ENCODE measurements around the gene ELFN2. TPM values are rescaled to one million over a fixed set of nuclear protein-coding genes. Genes with fewer than 3 reads are reported as not detected.

The ELFN2 gene
- total RNA-seq, 1 donor from 2014 or later, result 4.2 TPM

GRCh38 chr22:37433786-37434185 lies 6.5 kb upstream of the ELFN2 start:
- Mint-ChIP-seq H3K4me1 (peaks cover 18% of the 10 kb centered on the region), H3K27ac (no peak overlapping the region), H3K4me3 (no peak overlapping the region), H3K27me3 (ENCODE audit: low read depth) (peaks cover 23% of the 10 kb centered on the region), H3K36me3 (no peaks in the 10 kb centered on the region), H3K9me3 (peaks cover 4% of the 10 kb centered on the region)
- no peak for TF ChIP-seq CTCF (IDR thresholded peaks at IDR 0.05; ENCODE audit: unreplicated experiment)
- DNase-seq (ENCODE audit: low spot score in 2 of 2, unreplicated experiment in 2 of 2), result no peak

- Mint-ChIP-seq H3K4me1 (peaks cover 18% of the 10 kb centered on the region), H3K36me3 (no peaks in the 10 kb centered on the region), H3K27ac (peak overlapping the region; percentile 88), H3K9me3 (peaks cover 4% of the 10 kb centered on the region), H3K4me3 (no peak overlapping the region), H3K27me3 (ENCODE audit: low read depth) (peaks cover 34% of the 10 kb centered on the region)
- DNase-seq (ENCODE audit: low spot score in 2 of 2, unreplicated experiment in 2 of 2), result no peak
- no peak for TF ChIP-seq CTCF (IDR thresholded peaks at IDR 0.05; ENCODE audit: unreplicated experiment)
Observed at GRCh38 chr22:37432708-37433054, 5.4 kb upstream of the ELFN2 start.

GRCh38 chr22:37431801-37432707 lies 4.8 kb upstream of the ELFN2 start:
- no peak for TF ChIP-seq CTCF (IDR thresholded peaks at IDR 0.05; ENCODE audit: unreplicated experiment)
- H3K27ac Mint-ChIP-seq, result peak overlapping the region; percentile 88
- H3K4me1 Mint-ChIP-seq, result peaks cover 18% of the 10 kb centered on the region
- no peaks in the 10 kb centered on the region for H3K36me3 Mint-ChIP-seq
- no peak for DNase-seq (ENCODE audit: low spot score in 2 of 2, unreplicated experiment in 2 of 2)
- H3K4me3 Mint-ChIP-seq, result no peak overlapping the region
- peaks cover 4% of the 10 kb centered on the region for H3K9me3 Mint-ChIP-seq
- H3K27me3 Mint-ChIP-seq (ENCODE audit: low read depth), result peaks cover 37% of the 10 kb centered on the region

- TF ChIP-seq CTCF (IDR thresholded peaks at IDR 0.05; ENCODE audit: unreplicated experiment), result no peak
- Mint-ChIP-seq H3K27me3 (ENCODE audit: low read depth) (peaks cover 43% of the 10 kb centered on the region), H3K4me3 (no peak overlapping the region), H3K36me3 (no peaks in the 10 kb centered on the region), H3K4me1 (peaks cover 20% of the 10 kb centered on the region), H3K9me3 (peaks cover 4% of the 10 kb centered on the region), H3K27ac (peak overlapping the region; percentile 88)
- DNase-seq (ENCODE audit: low spot score in 2 of 2, unreplicated experiment in 2 of 2), result no peak
Observed at GRCh38 chr22:37431366-37431765, 4.1 kb upstream of the ELFN2 start.

GRCh38 chr22:37430941-37431340 lies 3.7 kb upstream of the ELFN2 start:
- DNase-seq (ENCODE audit: low spot score in 2 of 2, unreplicated experiment in 2 of 2), result no peak
- Mint-ChIP-seq H3K27ac (no peak overlapping the region), H3K27me3 (ENCODE audit: low read depth) (peaks cover 48% of the 10 kb centered on the region), H3K4me3 (no peak overlapping the region), H3K9me3 (peaks cover 4% of the 10 kb centered on the region), H3K36me3 (no peaks in the 10 kb centered on the region), H3K4me1 (peaks cover 25% of the 10 kb centered on the region)
- no peak for TF ChIP-seq CTCF (IDR thresholded peaks at IDR 0.05; ENCODE audit: unreplicated experiment)

Measured in mesothelial cell of epicardium (in vitro differentiated cells).